HCT116 (cell line): ENCODE measurements around the gene MTUS2.

Source experiments
- CTCF ChIP-seq, 3 experiments: fragments of 200-600 bp in 1 of 3; sonication (generic) in 1 of 3; IDR thresholded peaks in 2 of 3; conservative IDR thresholded peaks in 1 of 3; 2 replicates each; pipeline ENCODE4 v1.5.1; 2012 to 2017; ENCODE audit warnings: low read depth in 2 of 3, low read length in 2 of 3, antibody characterized with exemption in 1 of 3, borderline replicate concordance in 1 of 3, control low read depth in 1 of 3, mild to moderate bottlenecking in 1 of 3, mixed read lengths in 1 of 3, mixed run types in 1 of 3, moderate library complexity in 1 of 3; ENCODE audit not compliant: insufficient read depth in 1 of 3
- EZH2phosphoT487 ChIP-seq: fragments of 200-600 bp; IDR thresholded peaks from 2 replicates; pipeline ENCODE4 v1.6.1; 2018; ENCODE audit warnings: antibody characterized with exemption, borderline replicate concordance
- POLR2AphosphoS5 ChIP-seq: IDR thresholded peaks from 2 replicates; pipeline ENCODE4 v1.6.1; 2011; ENCODE audit warnings: mild to moderate bottlenecking, low read depth, low read length, moderate library complexity
- YY1 ChIP-seq: IDR thresholded peaks from 2 replicates; pipeline ENCODE4 v1.6.1; 2011; ENCODE audit warnings: low read length, low read depth, moderate library complexity, mild to moderate bottlenecking; ENCODE audit not compliant: insufficient replicate concordance; ENCODE audit errors: extremely low read depth
- ZNF274 ChIP-seq: fragments of 200-500 bp; sonication (Bioruptor generic); IDR thresholded peaks from 2 replicates; pipeline ENCODE4 v1.6.1; 2014; ENCODE audit warnings: mild to moderate bottlenecking, low read depth, low read length, inconsistent platforms

- TF ChIP-seq CTCF (IDR thresholded peaks at IDR 0.05 in 2 of 3, conservative IDR thresholded peaks at IDR 0.05 in 1 of 3; ENCODE audit: borderline replicate concordance in 1 of 3, insufficient read depth in 1 of 3, low read depth in 2 of 3, low read length in 2 of 3) (no peak), EZH2phosphoT487 (no peak), YY1 (no peak), ZNF274 (no peak), POLR2AphosphoS5 (no peak)
These were observed 138.3 kb downstream of the MTUS2 start for GRCh38 chr13:28958441-28958840.
